Neural crest cell (in vitro differentiated cells): ENCODE measurements around the gene MIER2. TPM values are rescaled to one million over a fixed set of nuclear protein-coding genes. Genes with fewer than 3 reads are reported as not detected.

Experiments
- DNase-seq: peaks from one replicate; pipeline ENCODE4 v3.0.0; 2021; ENCODE audit warnings: low read depth, mixed read lengths, low spot score
- H3K27ac Mint-ChIP-seq: one replicate; pipeline ENCODE4 v1.8.0; 2021; ENCODE audit warnings: mild to moderate bottlenecking, mixed read lengths; ENCODE audit not compliant: unreplicated experiment
- H3K27me3 Mint-ChIP-seq: 2 replicates; pipeline ENCODE4 v1.8.0; 2021; ENCODE audit warnings: low read depth, mild to moderate bottlenecking, mixed read lengths
- H3K36me3 Mint-ChIP-seq: 2 replicates; pipeline ENCODE4 v1.8.0; 2021; ENCODE audit warnings: low read depth, mild to moderate bottlenecking, mixed read lengths
- H3K4me1 Mint-ChIP-seq: 2 replicates; pipeline ENCODE4 v1.8.0; 2021; ENCODE audit warnings: mixed read lengths
- H3K4me3 Mint-ChIP-seq: one replicate; pipeline ENCODE4 v1.8.0; 2021; ENCODE audit warnings: mild to moderate bottlenecking, mixed read lengths
- H3K9me3 Mint-ChIP-seq: 2 replicates; pipeline ENCODE4 v1.8.0; 2021; ENCODE audit warnings: mixed read lengths
- CTCF ChIP-seq: fragments of 200-600 bp; sonication (generic); conservative IDR thresholded peaks from 2 replicates; pipeline ENCODE4 v1.5.0; 2021; ENCODE audit warnings: antibody characterized with exemption, mild to moderate bottlenecking
- total RNA-seq: library from RNA; stranded (reverse); gene quantifications from 2 replicates; pipeline ENCODE4 v1.2.1, GENCODE V29; 2021

Gene MIER2
- total RNA-seq, 1 donor from 2014 or later: 45.8 TPM

- no peak for TF ChIP-seq CTCF
- H3K4me3 Mint-ChIP-seq: no peak overlapping the region
- H3K4me1 Mint-ChIP-seq: peaks cover 13% of the 10 kb centered on the region
- no peak for DNase-seq
- H3K9me3 Mint-ChIP-seq: no peaks in the 10 kb centered on the region
- no peak overlapping the region for H3K27ac Mint-ChIP-seq
- peaks cover 20% of the 10 kb centered on the region for H3K27me3 Mint-ChIP-seq
- H3K36me3 Mint-ChIP-seq: no peaks in the 10 kb centered on the region
Observed at GRCh38 chr19:366951-367350, 22.4 kb upstream of the MIER2 start.

- H3K27me3 Mint-ChIP-seq: peaks cover 14% of the 10 kb centered on the region
- no peak overlapping the region for H3K4me3 Mint-ChIP-seq
- no peak for TF ChIP-seq CTCF
- H3K9me3 Mint-ChIP-seq: no peaks in the 10 kb centered on the region
- peaks cover 7% of the 10 kb centered on the region for H3K4me1 Mint-ChIP-seq
- H3K36me3 Mint-ChIP-seq: no peaks in the 10 kb centered on the region
- no peak for DNase-seq
- no peak overlapping the region for H3K27ac Mint-ChIP-seq
Observed at GRCh38 chr19:366205-366783, 21.7 kb upstream of the MIER2 start.

GRCh38 chr19:364496-365287, 20.1 kb upstream of the MIER2 start:
- Mint-ChIP-seq H3K9me3 (no peaks in the 10 kb centered on the region), H3K36me3 (no peaks in the 10 kb centered on the region), H3K4me1 (no peaks in the 10 kb centered on the region), H3K4me3 (no peak overlapping the region), H3K27me3 (peaks cover 14% of the 10 kb centered on the region), H3K27ac (no peak overlapping the region)
- TF ChIP-seq CTCF: no peak
- no peak for DNase-seq

GRCh38 chr19:362683-363082, 18.1 kb upstream of the MIER2 start:
- TF ChIP-seq CTCF: no peak
- Mint-ChIP-seq H3K27ac (no peak overlapping the region), H3K9me3 (no peaks in the 10 kb centered on the region), H3K4me1 (no peaks in the 10 kb centered on the region), H3K27me3 (peaks cover 8% of the 10 kb centered on the region), H3K4me3 (no peak overlapping the region), H3K36me3 (no peaks in the 10 kb centered on the region)
- no peak for DNase-seq

- Mint-ChIP-seq H3K36me3 (no peaks in the 10 kb centered on the region), H3K9me3 (no peaks in the 10 kb centered on the region), H3K4me1 (no peaks in the 10 kb centered on the region), H3K27me3 (peaks cover 12% of the 10 kb centered on the region), H3K27ac (no peak overlapping the region), H3K4me3 (no peak overlapping the region)
- no peak for DNase-seq
- no peak for TF ChIP-seq CTCF
Observed at GRCh38 chr19:362154-362553, 17.6 kb upstream of the MIER2 start.
